ENCODE results near the gene TTC3. TPM values are rescaled to one million over a fixed set of nuclear protein-coding genes. Genes with fewer than 3 reads are reported as not detected.

TTC3 gene
- total and polyA plus RNA-seq, 2 donors from 2014 or later = 22.3 to 102 TPM

DNA sequence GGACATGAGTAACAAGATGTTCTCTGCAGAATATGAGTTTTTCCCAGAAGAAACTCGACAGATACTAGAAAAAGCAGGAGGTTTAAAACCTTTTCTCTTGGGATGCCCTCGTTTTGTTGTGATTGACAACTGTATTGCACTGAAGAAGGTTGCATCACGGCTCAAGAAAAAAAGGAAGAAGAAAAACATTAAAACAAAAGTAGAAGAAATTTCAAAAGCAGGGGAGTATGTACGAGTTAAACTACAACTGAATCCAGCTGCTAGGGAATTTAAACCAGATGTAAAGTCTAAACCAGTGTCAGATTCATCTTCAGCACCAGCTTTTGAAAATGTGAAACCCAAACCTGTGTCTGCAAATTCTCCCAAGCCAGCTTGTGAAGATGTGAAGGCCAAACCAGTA lies 92.5 kb downstream of the TTC3 start:
- DNase-seq (no peak), FAIRE-seq (no peak)
- Histone ChIP-seq H3K4me3 (ENCODE audit: low read length in 3 of 3) (no peak overlapping the region), H3K4me1 (ENCODE audit: control insufficient read depth in 2 of 3, insufficient read depth in 2 of 3, low read depth in 1 of 3, low read length in 3 of 3) (no peaks in the 10 kb centered on the region), H3K9ac (ENCODE audit: low read length in 3 of 3) (no peak overlapping the region), H3K36me3 (ENCODE audit: control insufficient read depth in 2 of 3, insufficient read depth in 3 of 3, low read length in 3 of 3) (peaks cover 5 to 26% (median 8%) of the 10 kb centered on the region in 3 donors), H3K9me3 (ENCODE audit: control insufficient read depth in 2 of 3, insufficient read depth in 1 of 3, low read length in 3 of 3) (no peaks in the 10 kb centered on the region), H3K27me3 (ENCODE audit: control insufficient read depth, insufficient read depth, low read length) (no peaks in the 10 kb centered on the region), H3K27ac (ENCODE audit: low read depth in 2 of 2, low read length in 2 of 2) (no peak overlapping the region)
- TF ChIP-seq, protein P1, sequence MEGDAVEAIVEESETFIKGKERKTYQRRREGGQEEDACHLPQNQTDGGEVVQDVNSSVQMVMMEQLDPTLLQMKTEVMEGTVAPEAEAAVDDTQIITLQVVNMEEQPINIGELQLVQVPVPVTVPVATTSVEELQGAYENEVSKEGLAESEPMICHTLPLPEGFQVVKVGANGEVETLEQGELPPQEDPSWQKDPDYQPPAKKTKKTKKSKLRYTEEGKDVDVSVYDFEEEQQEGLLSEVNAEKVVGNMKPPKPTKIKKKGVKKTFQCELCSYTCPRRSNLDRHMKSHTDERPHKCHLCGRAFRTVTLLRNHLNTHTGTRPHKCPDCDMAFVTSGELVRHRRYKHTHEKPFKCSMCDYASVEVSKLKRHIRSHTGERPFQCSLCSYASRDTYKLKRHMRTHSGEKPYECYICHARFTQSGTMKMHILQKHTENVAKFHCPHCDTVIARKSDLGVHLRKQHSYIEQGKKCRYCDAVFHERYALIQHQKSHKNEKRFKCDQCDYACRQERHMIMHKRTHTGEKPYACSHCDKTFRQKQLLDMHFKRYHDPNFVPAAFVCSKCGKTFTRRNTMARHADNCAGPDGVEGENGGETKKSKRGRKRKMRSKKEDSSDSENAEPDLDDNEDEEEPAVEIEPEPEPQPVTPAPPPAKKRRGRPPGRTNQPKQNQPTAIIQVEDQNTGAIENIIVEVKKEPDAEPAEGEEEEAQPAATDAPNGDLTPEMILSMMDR (IDR thresholded peaks at IDR 0.05; ENCODE audit: borderline replicate concordance, extremely low read depth, insufficient read depth) = no peak
- intact Hi-C loops (cut with DNase I) = no loop called here

DNA sequence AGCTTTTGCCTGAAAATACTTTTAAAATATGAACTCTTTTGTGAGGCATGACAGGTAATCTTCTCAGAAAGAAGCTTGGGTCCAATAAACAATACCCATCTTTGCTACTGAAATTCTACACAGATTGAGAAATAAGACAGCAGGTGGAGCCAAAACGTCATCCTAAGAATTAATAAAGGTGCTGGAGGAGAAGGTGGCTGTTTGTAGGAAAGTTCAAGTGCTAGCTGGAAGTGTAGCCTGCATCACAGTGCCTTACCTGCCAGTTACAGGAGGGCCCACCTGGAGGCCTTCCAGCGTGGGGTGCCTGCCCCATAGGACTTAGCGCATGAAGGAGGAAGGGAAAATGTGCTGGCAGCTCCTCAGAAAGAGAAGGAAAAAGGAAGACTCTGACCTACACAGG lies 93.7 kb downstream of the TTC3 start:
- no peaks in the 10 kb centered on the region for H3K27me3 ChIP-seq (ENCODE audit: control insufficient read depth, insufficient read depth, low read length)
- no peaks in the 10 kb centered on the region for H3K9me3 ChIP-seq (ENCODE audit: control insufficient read depth in 2 of 3, insufficient read depth in 1 of 3, low read length in 3 of 3)
- H3K4me3 ChIP-seq (ENCODE audit: low read length in 3 of 3) = no peak overlapping the region
- H3K36me3 ChIP-seq (ENCODE audit: control insufficient read depth in 2 of 3, insufficient read depth in 3 of 3, low read length in 3 of 3) = peaks cover 5 to 22% (median 8%) of the 10 kb centered on the region in 3 donors
- H3K4me1 ChIP-seq (ENCODE audit: control insufficient read depth in 2 of 3, insufficient read depth in 2 of 3, low read depth in 1 of 3, low read length in 3 of 3) = no peaks in the 10 kb centered on the region
- intact Hi-C loops (cut with DNase I) = no loop called here
- TF ChIP-seq, protein P1 (IDR thresholded peaks at IDR 0.05; ENCODE audit: borderline replicate concordance, extremely low read depth, insufficient read depth) = peak; percentile 24
- DNase-seq = peak in 2 of 5 donors; percentile 47 to 59
- FAIRE-seq = no peak
- no peak overlapping the region for H3K9ac ChIP-seq (ENCODE audit: low read length in 3 of 3)
- no peak overlapping the region for H3K27ac ChIP-seq (ENCODE audit: low read depth in 2 of 2, low read length in 2 of 2)

DNA sequence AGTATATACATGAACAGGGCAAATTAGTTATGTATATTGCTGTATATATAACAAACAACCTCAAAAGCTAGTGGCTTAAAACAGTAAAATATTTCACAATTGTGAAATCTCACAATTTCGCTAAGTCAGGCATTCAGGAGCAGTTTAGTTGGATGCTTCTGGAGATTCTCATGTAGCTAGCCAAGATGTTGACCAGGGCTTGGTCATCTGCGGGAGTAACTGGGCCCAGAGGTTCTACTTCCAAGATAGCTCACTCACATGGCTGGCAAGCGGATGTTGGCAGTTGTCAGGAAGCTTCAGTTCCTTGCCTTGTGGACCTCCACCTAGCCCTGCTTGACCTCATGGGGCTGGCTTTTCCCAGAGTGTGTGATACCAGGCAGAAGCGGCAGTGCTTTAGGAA lies 95.6 kb downstream of the TTC3 start:
- Histone ChIP-seq H3K27me3 (ENCODE audit: control insufficient read depth, insufficient read depth, low read length) (no peaks in the 10 kb centered on the region), H3K36me3 (ENCODE audit: control insufficient read depth in 2 of 3, insufficient read depth in 3 of 3, low read length in 3 of 3) (peaks cover 6 to 21% (median 14%) of the 10 kb centered on the region in 3 donors), H3K4me3 (ENCODE audit: low read length in 3 of 3) (no peak overlapping the region), H3K9me3 (ENCODE audit: control insufficient read depth in 2 of 3, insufficient read depth in 1 of 3, low read length in 3 of 3) (no peaks in the 10 kb centered on the region), H3K27ac (ENCODE audit: low read depth in 2 of 2, low read length in 2 of 2) (no peak overlapping the region), H3K9ac (ENCODE audit: low read length in 3 of 3) (no peak overlapping the region), H3K4me1 (ENCODE audit: control insufficient read depth in 2 of 3, insufficient read depth in 2 of 3, low read depth in 1 of 3, low read length in 3 of 3) (no peaks in the 10 kb centered on the region)
- TF ChIP-seq, protein P1 (IDR thresholded peaks at IDR 0.05; ENCODE audit: borderline replicate concordance, extremely low read depth, insufficient read depth) = no peak
- FAIRE-seq (no peak), DNase-seq (no peak)
- intact Hi-C loops (cut with DNase I) = no loop called here

DNA sequence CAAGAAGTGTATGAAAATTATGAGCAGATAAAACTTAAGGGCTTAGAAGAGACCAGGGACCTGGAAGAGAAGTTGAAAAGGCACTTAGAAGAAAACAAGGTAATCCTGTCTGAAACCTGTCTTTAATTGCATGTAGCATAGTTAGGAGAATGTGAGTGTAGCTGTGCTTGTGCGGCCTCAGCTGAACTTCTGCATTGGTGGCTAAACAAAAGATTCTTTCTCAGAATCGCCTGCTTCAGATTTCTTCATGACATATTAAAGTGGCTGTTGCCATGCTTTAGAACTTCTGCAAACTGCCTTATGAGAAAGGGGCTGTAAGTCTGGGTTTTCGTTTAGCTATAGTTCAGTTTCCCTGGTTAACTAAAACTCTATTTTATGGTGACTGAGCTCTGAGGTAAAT lies 99.6 kb downstream of the TTC3 start:
- TF ChIP-seq, protein P1 (IDR thresholded peaks at IDR 0.05; ENCODE audit: borderline replicate concordance, extremely low read depth, insufficient read depth) = no peak
- peaks cover 0 to 8% (median 6%) of the 10 kb centered on the region in 3 donors for H3K4me1 ChIP-seq (ENCODE audit: control insufficient read depth in 2 of 3, insufficient read depth in 2 of 3, low read depth in 1 of 3, low read length in 3 of 3)
- DNase-seq = no peak

More for the DNA sequence above, 99.6 kb downstream of the TTC3 start:
- FAIRE-seq = no peak
- Histone ChIP-seq H3K27ac (ENCODE audit: low read depth in 2 of 2, low read length in 2 of 2) (no peak overlapping the region), H3K9me3 (ENCODE audit: control insufficient read depth in 2 of 3, insufficient read depth in 1 of 3, low read length in 3 of 3) (no peaks in the 10 kb centered on the region), H3K27me3 (ENCODE audit: control insufficient read depth, insufficient read depth, low read length) (no peaks in the 10 kb centered on the region), H3K9ac (ENCODE audit: low read length in 3 of 3) (no peak overlapping the region), H3K4me3 (ENCODE audit: low read length in 3 of 3) (no peak overlapping the region), H3K36me3 (ENCODE audit: control insufficient read depth in 2 of 3, insufficient read depth in 3 of 3, low read length in 3 of 3) (peaks cover 9 to 20% (median 13%) of the 10 kb centered on the region in 3 donors)
- intact Hi-C loops (cut with DNase I) = no loop called here

Data from kidney (tissue), 14 donors.